ENCODE results near the gene BTBD6. TPM values are rescaled to one million over a fixed set of nuclear protein-coding genes. Genes with fewer than 3 reads are reported as not detected.
A peak's percentile ranks its signal among the peaks of the same experiment; 100 is the strongest.

BTBD6 gene
- total and polyA plus RNA-seq, 2 donors from 2014 or later = 33.3 to 38.9 TPM

GRCh38 chr14:105240811-105241576, 7.3 kb upstream of the BTBD6 start:
- H3K36me3 ChIP-seq (ENCODE audit: control insufficient read depth in 2 of 3, insufficient read depth in 3 of 3, low read length in 3 of 3) = peaks cover 0 to 3% (median 0%) of the 10 kb centered on the region in 3 donors
- intact Hi-C loops (cut with DNase I) = no loop called here
- no peaks in the 10 kb centered on the region for H3K9me3 ChIP-seq (ENCODE audit: control insufficient read depth in 2 of 3, insufficient read depth in 1 of 3, low read length in 3 of 3)
- no peak overlapping the region for H3K9ac ChIP-seq (ENCODE audit: low read length in 3 of 3)
- H3K27me3 ChIP-seq (ENCODE audit: control insufficient read depth, insufficient read depth, low read length) = no peaks in the 10 kb centered on the region
- DNase-seq = peak in 1 of 5 donors; percentile 64
- H3K27ac ChIP-seq (ENCODE audit: low read depth in 2 of 2, low read length in 2 of 2) = no peak overlapping the region
- FAIRE-seq = no peak
- TF ChIP-seq, protein P1, sequence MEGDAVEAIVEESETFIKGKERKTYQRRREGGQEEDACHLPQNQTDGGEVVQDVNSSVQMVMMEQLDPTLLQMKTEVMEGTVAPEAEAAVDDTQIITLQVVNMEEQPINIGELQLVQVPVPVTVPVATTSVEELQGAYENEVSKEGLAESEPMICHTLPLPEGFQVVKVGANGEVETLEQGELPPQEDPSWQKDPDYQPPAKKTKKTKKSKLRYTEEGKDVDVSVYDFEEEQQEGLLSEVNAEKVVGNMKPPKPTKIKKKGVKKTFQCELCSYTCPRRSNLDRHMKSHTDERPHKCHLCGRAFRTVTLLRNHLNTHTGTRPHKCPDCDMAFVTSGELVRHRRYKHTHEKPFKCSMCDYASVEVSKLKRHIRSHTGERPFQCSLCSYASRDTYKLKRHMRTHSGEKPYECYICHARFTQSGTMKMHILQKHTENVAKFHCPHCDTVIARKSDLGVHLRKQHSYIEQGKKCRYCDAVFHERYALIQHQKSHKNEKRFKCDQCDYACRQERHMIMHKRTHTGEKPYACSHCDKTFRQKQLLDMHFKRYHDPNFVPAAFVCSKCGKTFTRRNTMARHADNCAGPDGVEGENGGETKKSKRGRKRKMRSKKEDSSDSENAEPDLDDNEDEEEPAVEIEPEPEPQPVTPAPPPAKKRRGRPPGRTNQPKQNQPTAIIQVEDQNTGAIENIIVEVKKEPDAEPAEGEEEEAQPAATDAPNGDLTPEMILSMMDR (IDR thresholded peaks at IDR 0.05; ENCODE audit: borderline replicate concordance, extremely low read depth, insufficient read depth) = no peak
- H3K4me3 ChIP-seq (ENCODE audit: low read length in 3 of 3) = no peak overlapping the region
- no peaks in the 10 kb centered on the region for H3K4me1 ChIP-seq (ENCODE audit: control insufficient read depth in 2 of 3, insufficient read depth in 2 of 3, low read depth in 1 of 3, low read length in 3 of 3)

- FAIRE-seq = no peak
- H3K9ac ChIP-seq (ENCODE audit: low read length in 3 of 3) = no peak overlapping the region
Measured at GRCh38 chr14:105241641-105242040, 6.7 kb upstream of the BTBD6 start.

DNA sequence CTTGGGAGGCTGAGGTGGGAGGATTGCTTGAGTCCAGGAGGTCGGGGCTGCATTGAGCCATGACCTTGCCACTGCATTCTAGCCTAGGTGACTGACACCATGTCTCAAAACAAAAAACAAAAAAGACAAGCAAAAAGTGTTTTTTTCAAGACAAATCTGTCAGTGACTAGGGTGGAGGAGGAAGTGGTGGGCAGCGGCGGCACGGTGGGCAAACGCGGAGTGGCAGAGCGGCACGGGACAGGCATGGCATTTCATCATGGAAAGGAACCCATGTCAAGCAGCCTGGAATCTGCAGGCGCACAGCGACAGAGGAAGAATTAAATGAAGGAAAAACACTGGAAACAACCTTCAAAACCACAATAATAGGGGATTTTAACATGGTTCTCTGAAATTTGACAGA, 4.0 kb upstream of the BTBD6 start:
- TF ChIP-seq, protein P1 (IDR thresholded peaks at IDR 0.05; ENCODE audit: borderline replicate concordance, extremely low read depth, insufficient read depth) = no peak
- Histone ChIP-seq H3K4me1 (ENCODE audit: control insufficient read depth in 2 of 3, insufficient read depth in 2 of 3, low read depth in 1 of 3, low read length in 3 of 3) (peaks cover 0 to 8% (median 0%) of the 10 kb centered on the region in 3 donors), H3K27me3 (ENCODE audit: control insufficient read depth, insufficient read depth, low read length) (no peaks in the 10 kb centered on the region), H3K9ac (ENCODE audit: low read length in 3 of 3) (no peak overlapping the region), H3K27ac (ENCODE audit: low read depth in 2 of 2, low read length in 2 of 2) (no peak overlapping the region), H3K36me3 (ENCODE audit: control insufficient read depth in 2 of 3, insufficient read depth in 3 of 3, low read length in 3 of 3) (peaks cover 0 to 7% (median 0%) of the 10 kb centered on the region in 3 donors), H3K4me3 (ENCODE audit: low read length in 3 of 3) (no peak overlapping the region), H3K9me3 (ENCODE audit: control insufficient read depth in 2 of 3, insufficient read depth in 1 of 3, low read length in 3 of 3) (no peaks in the 10 kb centered on the region)
- intact Hi-C loops (cut with DNase I) = no loop called here
- FAIRE-seq (no peak), DNase-seq (no peak)

More at GRCh38 chr14:105241641-105242040, 6.7 kb upstream of the BTBD6 start:
- intact Hi-C loops (cut with DNase I) = no loop called here
- H3K27ac ChIP-seq (ENCODE audit: low read depth in 2 of 2, low read length in 2 of 2) = no peak overlapping the region
- peak in 1 of 5 donors; percentile 66 for DNase-seq
- H3K9me3 ChIP-seq (ENCODE audit: control insufficient read depth in 2 of 3, insufficient read depth in 1 of 3, low read length in 3 of 3) = no peaks in the 10 kb centered on the region
- TF ChIP-seq, protein P1 (IDR thresholded peaks at IDR 0.05; ENCODE audit: borderline replicate concordance, extremely low read depth, insufficient read depth) = no peak
- H3K4me1 ChIP-seq (ENCODE audit: control insufficient read depth in 2 of 3, insufficient read depth in 2 of 3, low read depth in 1 of 3, low read length in 3 of 3) = no peaks in the 10 kb centered on the region
- peaks cover 0 to 4% (median 0%) of the 10 kb centered on the region in 3 donors for H3K36me3 ChIP-seq (ENCODE audit: control insufficient read depth in 2 of 3, insufficient read depth in 3 of 3, low read length in 3 of 3)
- no peak overlapping the region for H3K4me3 ChIP-seq (ENCODE audit: low read length in 3 of 3)
- H3K27me3 ChIP-seq (ENCODE audit: control insufficient read depth, insufficient read depth, low read length) = no peaks in the 10 kb centered on the region

All from kidney (tissue), 14 donors.